ENCODE results near the gene GP1BB. TPM values are rescaled to one million over a fixed set of nuclear protein-coding genes. Genes with fewer than 3 reads are reported as not detected.

Gene GP1BB
- total RNA-seq, 1 donor: 11.0 TPM

DNA sequence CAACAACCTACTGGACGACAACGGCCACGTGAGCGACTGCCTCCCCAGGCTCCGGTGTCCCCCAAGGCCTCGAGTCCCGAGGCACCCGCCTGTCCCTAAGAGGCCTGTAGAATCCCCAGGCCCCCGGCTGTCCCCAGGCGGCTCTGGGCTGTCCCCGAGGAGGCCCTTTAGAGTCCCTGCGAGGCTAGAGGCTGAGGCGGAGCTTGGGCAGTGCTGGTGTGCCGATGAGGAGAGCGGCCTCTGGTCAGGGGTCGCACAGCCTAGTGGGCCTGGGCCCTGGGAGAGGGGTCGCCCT, 40.9 kb downstream of the GP1BB start:
- DNase-seq (ENCODE audit: low read depth in 2 of 3, low spot score in 2 of 3): no peak

- DNase-seq (ENCODE audit: low read depth in 2 of 3, low spot score in 2 of 3): no peak
Observed at GRCh38 chr22:19764636-19765476, 41.5 kb downstream of the GP1BB start.

GRCh38 chr22:19765477-19766239, 42.3 kb downstream of the GP1BB start:
- DNase-seq (ENCODE audit: low read depth in 2 of 3, low spot score in 2 of 3): no peak

GRCh38 chr22:19766240-19766510, 42.8 kb downstream of the GP1BB start:
- DNase-seq (ENCODE audit: low read depth in 2 of 3, low spot score in 2 of 3): no peak

GRCh38 chr22:19766511-19767426, 43.4 kb downstream of the GP1BB start:
- DNase-seq (ENCODE audit: low read depth in 2 of 3, low spot score in 2 of 3): peak in 2 of 3 donors; percentile 83 to 87

GRCh38 chr22:19767427-19768341, 44.3 kb downstream of the GP1BB start:
- DNase-seq (ENCODE audit: low read depth in 2 of 3, low spot score in 2 of 3): no peak

DNA sequence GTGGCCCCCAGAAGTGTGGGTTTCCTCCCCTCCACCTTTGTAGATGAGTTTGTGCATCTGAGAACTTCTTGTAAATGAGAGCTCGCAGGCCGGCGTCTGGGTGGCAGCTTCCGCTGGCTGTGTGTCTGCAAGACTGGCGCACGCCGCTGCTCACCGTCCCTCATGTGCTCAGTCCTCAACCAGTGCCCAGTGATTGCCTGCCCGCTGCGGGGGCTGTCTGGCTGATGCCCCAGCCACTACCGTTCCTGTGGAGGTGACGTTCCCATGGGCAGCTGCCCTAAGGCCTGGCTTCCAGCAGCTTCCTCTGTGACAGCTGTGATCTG, 46.0 kb downstream of the GP1BB start:
- DNase-seq (ENCODE audit: low read depth in 2 of 3, low spot score in 2 of 3): no peak

- DNase-seq (ENCODE audit: low read depth in 2 of 3, low spot score in 2 of 3): no peak
Observed at GRCh38 chr22:19770349-19771220, 47.2 kb downstream of the GP1BB start.

DNA sequence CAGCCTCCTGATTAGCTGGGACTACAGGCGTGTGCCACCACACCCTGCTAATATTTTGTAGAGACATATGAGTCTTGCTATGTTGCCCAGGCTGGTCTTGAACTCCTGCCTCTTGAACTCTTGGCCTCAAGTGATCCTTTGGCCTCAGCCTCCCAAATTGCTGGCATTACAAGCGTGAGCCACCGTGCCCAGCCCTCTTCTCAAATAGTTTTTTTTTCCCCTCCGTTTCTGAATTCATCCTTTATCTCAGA, 49.0 kb downstream of the GP1BB start:
- DNase-seq (ENCODE audit: low read depth in 2 of 3, low spot score in 2 of 3): no peak

DNA sequence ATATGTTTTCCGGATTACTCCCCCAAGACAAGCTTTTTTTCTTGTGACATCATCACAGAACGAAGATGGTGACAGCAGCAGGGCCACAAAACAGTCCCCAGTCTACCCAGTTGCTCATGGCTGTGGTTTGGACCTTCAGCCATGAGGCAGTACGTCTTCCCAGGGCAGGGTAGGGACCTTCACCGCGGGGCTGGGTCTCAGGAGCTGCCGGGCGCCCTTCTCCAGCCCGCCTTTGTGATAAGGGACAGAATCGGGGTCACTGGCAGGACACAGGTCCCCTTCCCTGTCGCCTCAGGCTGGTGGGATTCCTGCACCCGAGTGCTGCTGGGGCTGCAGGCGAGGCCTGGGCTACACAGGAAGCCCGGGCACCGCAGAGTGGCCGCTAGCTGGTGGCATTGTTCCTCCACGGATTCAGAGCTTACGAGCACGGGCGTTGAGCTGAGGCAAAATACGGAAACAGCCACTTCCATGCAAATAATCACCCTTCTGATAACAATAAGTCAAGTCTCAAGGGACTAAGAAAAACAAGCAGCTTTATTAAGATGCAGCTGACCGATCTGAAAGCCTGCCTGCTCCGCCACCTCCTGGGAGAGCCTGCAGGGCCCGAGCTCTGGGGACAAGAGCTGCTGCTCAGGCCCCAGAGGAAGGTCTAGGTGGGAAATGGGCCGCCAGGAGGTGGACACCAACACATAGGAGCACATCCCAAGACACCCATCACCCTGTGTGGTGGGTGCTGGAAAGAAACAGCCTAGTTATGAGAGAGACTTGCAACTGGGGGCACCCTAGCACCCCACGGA, 49.5 kb downstream of the GP1BB start:
- DNase-seq (ENCODE audit: low read depth in 2 of 3, low spot score in 2 of 3): peak in 2 of 3 donors; percentile 63 to 78

GRCh38 chr22:19773470-19774040, 50.2 kb downstream of the GP1BB start:
- no peak for DNase-seq (ENCODE audit: low read depth in 2 of 3, low spot score in 2 of 3)

Other genes with a start within 250 kb of the GP1BB start
- 36.9 TPM for gene UFD1, start 244.3 kb upstream of the GP1BB start, total RNA-seq
- gene CDC45, start 243.6 kb upstream of the GP1BB start, total RNA-seq: 8.9 TPM
- 9.4 TPM for gene CLDN5, start 199.1 kb upstream of the GP1BB start, total RNA-seq
- gene SEPTIN5, start 9.0 kb upstream of the GP1BB start, total RNA-seq: 79.4 TPM
- gene TBX1, start 37.2 kb downstream of the GP1BB start, total RNA-seq: not detected
- 10.0 TPM for gene GNB1L, start 131.3 kb downstream of the GP1BB start, total RNA-seq
- 22.9 TPM for gene RTL10, start 131.3 kb downstream of the GP1BB start, total RNA-seq
- 416 TPM for gene COMT, start 218.2 kb downstream of the GP1BB start, total RNA-seq
- 31.5 TPM for gene TXNRD2, start 218.3 kb downstream of the GP1BB start, total RNA-seq

Measured in hematopoietic multipotent progenitor cell (in vitro differentiated cells).